Adipose tissue (tissue), 3 donors: ENCODE measurements around the gene CACNA1C. TPM values are rescaled to one million over a fixed set of nuclear protein-coding genes. Genes with fewer than 3 reads are reported as not detected.
"Not testable (repeated sequence)": the region's sequence is repeated elsewhere in the genome, so short reads cannot be mapped to it uniquely, and the experiment has no call there.

Experiments used
- H3K27ac ChIP-seq: one replicate; pipeline ENCODE4 v1.5.1; 2013; ENCODE audit warnings: low read depth, low read length
- whole genome bisulfite sequencing, 3 donors: extraction: QIAGEN DNeasy Blood & Tissue Kit; methylation state at CpG; one replicate each; pipeline ENCODE4 v1.1.7; 2013; 5-methylcytosine and 5-hydroxymethylcytosine counted together
- polyA plus RNA-seq, 3 donors: library from polyadenylated mRNA; stranded (reverse); fragments of 200-250 nt; gene quantifications; one replicate each; pipeline ENCODE4 v1.2.3, GENCODE V29; 2013
- donor health status: healthy with polysubstance abuse.
- donor health status: Bipolar disorder and iron deficiency.
- donor health status: healthy.

The CACNA1C gene
- polyA plus RNA-seq, 3 donors: 0.72 to 8.1 (median 1.4) TPM

DNA sequence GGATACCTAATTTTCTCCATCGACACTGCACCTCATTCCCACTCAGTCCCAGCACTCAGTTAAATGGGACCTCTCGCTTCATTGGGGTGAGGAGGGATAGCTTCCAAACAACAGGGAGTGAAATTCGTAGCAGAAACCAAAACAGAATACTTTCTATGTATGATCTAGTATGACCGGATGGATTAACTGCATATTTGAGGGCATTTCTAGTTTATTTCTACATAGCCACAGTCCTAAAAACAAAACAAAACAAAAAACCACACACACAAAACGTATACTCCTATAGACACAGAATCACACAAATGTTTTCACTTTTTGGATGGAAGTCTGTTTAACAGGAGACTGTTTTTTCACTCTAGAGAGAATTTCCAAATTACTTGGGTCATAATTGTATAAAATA lies 434.5 kb downstream of the CACNA1C start:
- no peak overlapping the region for H3K27ac ChIP-seq
- WGBS, 3 donors: 77 to 94% (median 91%) methylated on average over 5 of the region's 5 CpGs

DNA sequence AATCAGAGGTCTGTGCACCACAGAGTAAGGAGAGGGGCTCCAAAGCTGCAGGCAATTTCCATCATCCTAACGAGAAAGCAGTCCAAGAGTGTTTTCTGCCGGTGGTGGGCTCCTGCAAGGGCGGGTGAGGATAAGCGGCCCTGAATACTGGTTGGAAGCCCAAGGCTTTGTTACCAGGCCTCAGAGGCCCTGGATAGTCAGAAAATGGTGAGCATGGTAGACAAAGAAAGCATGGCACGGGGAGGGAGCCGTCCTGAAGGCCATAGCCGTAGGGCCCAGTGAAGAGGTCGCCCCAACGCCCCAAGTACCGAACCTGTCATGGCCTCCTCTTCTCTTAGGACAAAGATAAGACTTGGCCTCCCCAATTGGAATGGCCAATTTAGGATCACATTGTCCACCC lies 435.3 kb downstream of the CACNA1C start:
- WGBS, 3 donors: 80 to 97% (median 97%) methylated on average over 10 of the region's 10 CpGs
- H3K27ac ChIP-seq: no peak overlapping the region

DNA sequence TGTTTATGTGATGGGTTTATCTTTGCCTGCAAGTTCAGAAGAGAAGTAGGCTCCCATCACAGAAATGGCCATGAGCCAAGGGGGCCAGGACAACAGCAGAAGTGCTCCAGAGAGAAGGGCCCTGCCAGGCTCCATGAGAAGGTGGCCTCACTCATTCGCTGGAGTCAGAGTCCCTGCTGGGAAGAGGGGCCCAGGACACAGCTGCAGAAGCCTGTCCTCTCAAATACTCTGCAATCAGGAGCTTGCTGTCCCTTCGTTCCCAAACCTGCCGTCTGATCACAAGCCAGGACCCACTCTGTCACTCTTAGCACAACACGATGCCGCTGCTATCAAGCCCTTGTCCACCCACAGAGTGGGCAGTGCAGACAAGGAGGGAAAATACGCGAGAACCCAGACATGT lies 435.8 kb downstream of the CACNA1C start:
- WGBS, 3 donors: 79 to 97% (median 96%) methylated on average over 7 of the region's 7 CpGs
- no peak overlapping the region for H3K27ac ChIP-seq

DNA sequence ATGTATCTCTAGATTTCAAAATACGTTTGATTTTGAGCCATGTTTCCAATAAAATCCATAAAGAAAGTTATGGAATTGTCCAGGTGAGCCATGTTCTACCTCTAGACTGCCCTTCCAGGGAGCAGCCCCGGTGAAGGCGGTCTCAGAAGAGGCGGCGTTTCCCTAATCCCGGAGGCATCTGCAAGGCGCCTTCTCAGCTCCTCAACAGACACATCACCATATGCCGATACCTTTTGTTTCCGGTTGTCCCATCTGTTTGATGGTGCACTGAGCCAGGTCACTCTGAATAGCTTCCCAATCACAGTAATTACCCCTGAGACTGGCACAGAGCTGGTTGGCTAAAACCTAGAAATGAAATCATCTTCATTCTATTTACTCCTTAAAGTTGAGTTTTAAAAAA lies 436.5 kb downstream of the CACNA1C start:
- WGBS, 3 donors: 66 to 92% (median 92%) methylated on average over 9 of the region's 9 CpGs
- H3K27ac ChIP-seq: no peak overlapping the region

- 30 to 35% (median 32%) methylated on average over 3 of the region's 3 CpGs for WGBS, 3 donors
- H3K27ac ChIP-seq: no peak overlapping the region
Observed at GRCh38 chr12:2490831-2491230, 438.0 kb downstream of the CACNA1C start.

- 51 to 57% (median 52%) methylated on average over 2 of the region's 2 CpGs for WGBS, 3 donors
- not testable (repeated sequence) for H3K27ac ChIP-seq
Observed at GRCh38 chr12:2491349-2491748, 438.6 kb downstream of the CACNA1C start.

- no peak overlapping the region for H3K27ac ChIP-seq
- 67 to 76% (median 71%) methylated on average over 11 of the region's 11 CpGs for WGBS, 3 donors
Observed at GRCh38 chr12:2492236-2492635, 439.4 kb downstream of the CACNA1C start.

- WGBS, 3 donors: 88 to 97% (median 95%) methylated on average over 16 of the region's 16 CpGs
- no peak overlapping the region for H3K27ac ChIP-seq
Observed at GRCh38 chr12:2493086-2493485, 440.3 kb downstream of the CACNA1C start.

GRCh38 chr12:2494486-2495192 lies 441.9 kb downstream of the CACNA1C start:
- no peak overlapping the region for H3K27ac ChIP-seq
- 19 to 52% (median 24%) methylated on average over 8 of the region's 8 CpGs for WGBS, 3 donors

GRCh38 chr12:2495417-2496112 lies 442.8 kb downstream of the CACNA1C start:
- WGBS, 3 donors: 48 to 66% (median 64%) methylated on average over 6 of the region's 6 CpGs
- no peak overlapping the region for H3K27ac ChIP-seq

- H3K27ac ChIP-seq: no peak overlapping the region
Observed at GRCh38 chr12:2498964-2499500, 446.2 kb downstream of the CACNA1C start.

GRCh38 chr12:2501464-2502191 lies 448.8 kb downstream of the CACNA1C start:
- WGBS, 3 donors: 33 to 60% (median 35%) methylated on average over 14 of the region's 14 CpGs
- no peak overlapping the region for H3K27ac ChIP-seq

More at GRCh38 chr12:2498964-2499500, 446.2 kb downstream of the CACNA1C start:
- 34 to 86% (median 85%) methylated on average over 10 of the region's 10 CpGs for WGBS, 3 donors

GRCh38 chr12:2503036-2503435 lies 450.2 kb downstream of the CACNA1C start:
- WGBS, 3 donors: 75 to 93% (median 88%) methylated on average over 5 of the region's 5 CpGs
- H3K27ac ChIP-seq: no peak overlapping the region

GRCh38 chr12:2503762-2504161 lies 451.0 kb downstream of the CACNA1C start:
- no peak overlapping the region for H3K27ac ChIP-seq
- 49 to 73% (median 71%) methylated on average over 7 of the region's 7 CpGs for WGBS, 3 donors

- H3K27ac ChIP-seq: no peak overlapping the region
- WGBS, 3 donors: 91 to 97% (median 96%) methylated on average over 15 of the region's 15 CpGs
Observed at GRCh38 chr12:2504577-2504976, 451.8 kb downstream of the CACNA1C start.

DNA sequence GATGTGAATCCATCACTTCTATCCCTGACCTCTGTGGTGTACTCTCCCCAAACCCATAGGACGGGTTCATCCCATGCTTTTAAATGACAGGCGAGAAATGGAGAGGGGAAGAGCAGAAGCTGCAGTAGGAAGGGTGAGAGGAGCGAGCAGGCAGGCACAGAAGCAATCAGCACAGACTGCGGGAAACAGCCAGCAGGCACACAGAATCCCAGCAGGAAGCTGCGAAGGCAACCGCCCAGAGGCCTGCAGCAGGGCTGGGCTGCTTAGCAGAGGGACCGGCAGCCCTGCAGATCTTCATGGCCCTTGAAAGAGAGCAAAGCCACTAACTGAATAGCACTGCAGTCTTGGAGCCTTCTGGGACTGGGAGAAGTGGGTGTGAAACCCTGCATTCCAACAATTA lies 455.0 kb downstream of the CACNA1C start:
- H3K27ac ChIP-seq: no peak overlapping the region
- WGBS, 3 donors: 45 to 79% (median 73%) methylated on average over 7 of the region's 7 CpGs

- no peak overlapping the region for H3K27ac ChIP-seq
- WGBS, 3 donors: 74 to 90% (median 80%) methylated on average over 5 of the region's 5 CpGs
Observed at GRCh38 chr12:2509137-2509536, 456.4 kb downstream of the CACNA1C start.

DNA sequence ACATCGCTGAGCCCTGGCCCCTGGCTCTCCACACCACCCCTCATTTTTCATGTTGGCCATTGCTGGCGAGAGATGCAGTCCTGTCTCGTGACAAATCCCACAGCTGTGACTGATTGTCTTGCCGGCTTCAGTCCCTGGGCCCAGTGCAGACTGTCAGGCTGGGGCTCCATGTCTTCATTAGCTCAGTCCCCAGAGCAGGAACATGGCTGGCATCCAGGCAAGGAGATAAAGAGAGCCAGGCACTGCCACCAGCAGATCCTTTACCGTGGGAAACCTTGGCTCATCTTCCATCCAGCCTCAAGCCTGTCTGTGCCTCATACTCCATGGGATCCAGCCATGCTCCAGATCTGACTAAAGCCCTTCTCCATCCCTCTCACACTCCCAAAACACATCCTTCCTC lies 457.3 kb downstream of the CACNA1C start:
- H3K27ac ChIP-seq: no peak overlapping the region
- 47 to 86% (median 82%) methylated on average over 5 of the region's 5 CpGs for WGBS, 3 donors
